HEK293 (cell line): Measurements from ENCODE around the gene GALNTL6.

Experiments used
- CTCF ChIA-PET: fragments of 350-600 bp; formaldehyde crosslinking; extraction: SDS; loops from one replicate; lab custom pipeline; 2021; ENCODE audit warnings: antibody characterized with exemption; lab: Yijun Ruan, JAX
- POLR2A ChIA-PET: fragments of 300-600 bp; formaldehyde crosslinking; extraction: SDS; loops from one replicate; lab custom pipeline; 2020; ENCODE audit warnings: antibody characterized with exemption, inconsistent platforms; lab: Yijun Ruan, JAX
- H3K27ac ChIP-seq: fragments of 200-500 bp; sonication (Bioruptor generic); 2 replicates; pipeline ENCODE4 v1.5.1; 2014; ENCODE audit warnings: low read depth, low read length, control low read depth, inconsistent platforms; ENCODE audit errors: extremely low read depth
- H3K36me3 ChIP-seq, 2 experiments: fragments of 200-500 bp in 1 of 2; sonication (Bioruptor generic) in 1 of 2; 1 replicate in 1 of 2; 2 replicates in 1 of 2; pipeline ENCODE4 v1.5.1; 2014 to 2017; ENCODE audit warnings: inconsistent platforms in 2 of 2, low read length in 2 of 2; ENCODE audit not compliant: control insufficient read depth in 2 of 2, insufficient read depth in 1 of 2
- H3K4me1 ChIP-seq: fragments of 200-500 bp; sonication (Bioruptor generic); 2 replicates; pipeline ENCODE4 v1.5.1; 2014; ENCODE audit warnings: mild to moderate bottlenecking, low read length, inconsistent platforms; ENCODE audit not compliant: control insufficient read depth, insufficient read depth
- H3K4me3 ChIP-seq: 2 replicates; pipeline ENCODE4 v1.5.1; 2011; ENCODE audit warnings: low read depth, mild to moderate bottlenecking, control low read depth, low read length, moderate library complexity
- H3K9me3 ChIP-seq: fragments of 200-500 bp; sonication (Bioruptor generic); 2 replicates; pipeline ENCODE4 v1.5.1; 2014; ENCODE audit warnings: low read depth, low read length, inconsistent platforms; ENCODE audit not compliant: control insufficient read depth, insufficient read depth
- GLI2 ChIP-seq: fragments of 450-650 bp; formaldehyde crosslinking; IDR thresholded peaks from 2 replicates; pipeline ENCODE4; 2017; ENCODE audit warnings: missing biosample characterization, missing genetic modification characterization, low read depth, borderline replicate concordance
- KLF17 ChIP-seq: fragments of 450-650 bp; formaldehyde crosslinking; IDR thresholded peaks from 2 replicates; pipeline ENCODE4 v1.5.1; 2016; ENCODE audit warnings: missing biosample characterization, missing genetic modification characterization
- PRDM1 ChIP-seq: fragments of 450-650 bp; formaldehyde crosslinking; IDR thresholded peaks from 2 replicates; pipeline ENCODE4; 2016; ENCODE audit warnings: missing biosample characterization, missing genetic modification characterization
- REST ChIP-seq: fragments of 450-650 bp; formaldehyde crosslinking; IDR thresholded peaks from 2 replicates; pipeline ENCODE4 v1.5.1; 2016; ENCODE audit warnings: missing biosample characterization, missing genetic modification characterization
- ZBTB11 ChIP-seq: fragments of 450-650 bp; formaldehyde crosslinking; conservative IDR thresholded peaks from 2 replicates; pipeline ENCODE4 v1.5.1; 2016; ENCODE audit warnings: low read depth, missing biosample characterization, missing genetic modification characterization
- ZBTB6 ChIP-seq: fragments of 450-650 bp; formaldehyde crosslinking; IDR thresholded peaks from 2 replicates; pipeline ENCODE4 v1.5.1; 2017; ENCODE audit warnings: missing biosample characterization, missing genetic modification characterization
- ZFHX2 ChIP-seq: fragments of 450-650 bp; formaldehyde crosslinking; conservative IDR thresholded peaks from 2 replicates; pipeline ENCODE4 v1.5.1; 2016; ENCODE audit warnings: missing biosample characterization, missing genetic modification characterization
- ZFP41 ChIP-seq: fragments of 450-650 bp; formaldehyde crosslinking; IDR thresholded peaks from 2 replicates; pipeline ENCODE4 v1.5.1; 2016; ENCODE audit warnings: missing biosample characterization, missing genetic modification characterization, borderline replicate concordance
- ZNF121 ChIP-seq: fragments of 450-650 bp; formaldehyde crosslinking; IDR thresholded peaks from 2 replicates; pipeline ENCODE4 v1.5.1; 2016; ENCODE audit warnings: missing biosample characterization, missing genetic modification characterization
- ZNF140 ChIP-seq: fragments of 450-650 bp; formaldehyde crosslinking; IDR thresholded peaks from 2 replicates; pipeline ENCODE4 v1.5.1; 2016; ENCODE audit warnings: missing biosample characterization, missing genetic modification characterization
- ZNF169 ChIP-seq: fragments of 450-650 bp; formaldehyde crosslinking; IDR thresholded peaks from 2 replicates; pipeline ENCODE4 v1.5.1; 2016; ENCODE audit warnings: missing biosample characterization, missing genetic modification characterization
- ZNF202 ChIP-seq: fragments of 450-650 bp; formaldehyde crosslinking; IDR thresholded peaks from 2 replicates; pipeline ENCODE4 v1.5.1; 2016; ENCODE audit warnings: missing biosample characterization, missing genetic modification characterization, borderline replicate concordance
- ZNF394 ChIP-seq: fragments of 450-650 bp; formaldehyde crosslinking; IDR thresholded peaks from 2 replicates; pipeline ENCODE4 v1.5.1; 2016; ENCODE audit warnings: missing biosample characterization, missing genetic modification characterization, mild to moderate bottlenecking, moderate library complexity, borderline replicate concordance
- ZNF426 ChIP-seq: fragments of 450-650 bp; formaldehyde crosslinking; IDR thresholded peaks from 2 replicates; pipeline ENCODE4 v1.5.1; 2017; ENCODE audit warnings: missing biosample characterization, missing genetic modification characterization, mild to moderate bottlenecking, inconsistent platforms, moderate library complexity
- ZNF433 ChIP-seq: fragments of 450-650 bp; formaldehyde crosslinking; IDR thresholded peaks from 2 replicates; pipeline ENCODE4 v1.5.1; 2016; ENCODE audit warnings: missing biosample characterization, missing genetic modification characterization, low read depth
- ZNF518A ChIP-seq: fragments of 450-650 bp; formaldehyde crosslinking; conservative IDR thresholded peaks from 2 replicates; pipeline ENCODE4 v1.5.1; 2016; ENCODE audit warnings: low read depth, missing biosample characterization, missing genetic modification characterization
- ZNF555 ChIP-seq: fragments of 450-650 bp; formaldehyde crosslinking; conservative IDR thresholded peaks from 2 replicates; pipeline ENCODE4 v1.5.1; 2017; ENCODE audit warnings: missing biosample characterization, mild to moderate bottlenecking, missing genetic modification characterization, inconsistent platforms
- ZNF585B ChIP-seq: fragments of 450-650 bp; formaldehyde crosslinking; IDR thresholded peaks from 2 replicates; pipeline ENCODE4 v1.5.1; 2016; ENCODE audit warnings: missing biosample characterization, missing genetic modification characterization
- ZNF623 ChIP-seq: fragments of 450-650 bp; formaldehyde crosslinking; IDR thresholded peaks from 2 replicates; pipeline ENCODE4 v1.5.1; 2016; ENCODE audit warnings: missing biosample characterization, missing genetic modification characterization
- ZNF654 ChIP-seq: fragments of 450-650 bp; formaldehyde crosslinking; IDR thresholded peaks from 2 replicates; pipeline ENCODE4 v1.5.1; 2016; ENCODE audit warnings: low read depth, missing biosample characterization, missing genetic modification characterization

The GALNTL6 gene

GRCh38 chr4:171932238-171932637 lies 119.0 kb downstream of the GALNTL6 start:
- POLR2A ChIA-PET = no interaction called here
- CTCF ChIA-PET = no interaction called here
- Histone ChIP-seq H3K27ac (no peak overlapping the region), H3K4me1 (no peaks in the 10 kb centered on the region), H3K36me3 (no peaks in the 10 kb centered on the region), H3K4me3 (no peak overlapping the region), H3K9me3 (no peaks in the 10 kb centered on the region)
- TF ChIP-seq GLI2 (tag by site-specific recombination) (no peak), ZNF585B (tag by site-specific recombination) (no peak)

GRCh38 chr4:171940656-171941055 lies 127.5 kb downstream of the GALNTL6 start:
- H3K4me3 ChIP-seq = no peak overlapping the region
- no peaks in the 10 kb centered on the region for H3K4me1 ChIP-seq
- H3K27ac ChIP-seq = no peak overlapping the region
- ChIA-PET POLR2A (no interaction called here), CTCF (no interaction called here)
- H3K36me3 ChIP-seq = no peaks in the 10 kb centered on the region
- H3K9me3 ChIP-seq = no peaks in the 10 kb centered on the region
- TF ChIP-seq ZNF394 (tag by site-specific recombination) = peak; percentile 88
- TF ChIP-seq REST (tag by site-specific recombination) = peak; percentile 56; the same call in 1 of the 2 replicates
- no peak for TF ChIP-seq ZFP41
- TF ChIP-seq ZNF426 (tag by site-specific recombination) = peak; percentile 80
- peak; percentile 75 for TF ChIP-seq ZBTB11 (tag by site-specific recombination)
- TF ChIP-seq ZBTB6 (tag by site-specific recombination) = no peak
- peak; percentile 68 for TF ChIP-seq ZNF623 (tag by site-specific recombination)
- TF ChIP-seq ZNF654 = 0 out of 2 replicates have a peak, but pooled peaks have one; percentile 20
- no peak for TF ChIP-seq KLF17 (tag by site-specific recombination)
- TF ChIP-seq ZNF433 (tag by site-specific recombination) = 0 out of 2 replicates have a peak, but pooled peaks have one; percentile 44
- TF ChIP-seq ZNF202 = peak; percentile 70; the same call in 1 of the 2 replicates
- TF ChIP-seq ZNF518A = peak; percentile 83
- TF ChIP-seq ZFHX2 = no peak
- peak; percentile 76 for TF ChIP-seq ZNF140 (tag by site-specific recombination)
- peak; percentile 81 for TF ChIP-seq ZNF555 (tag by site-specific recombination)
- TF ChIP-seq ZNF121 = no peak
- no peak for TF ChIP-seq PRDM1 (tag by site-specific recombination)
- TF ChIP-seq ZNF169 (tag by site-specific recombination) = no peak
